GM10248 (cell line): ENCODE measurements around the gene TSSC4.

Experiments used
- CTCF ChIA-PET: fragments of 300-600 bp; sonication (Branson Sonifier 250); formaldehyde crosslinking; extraction: SDS; loops from one replicate; lab custom pipeline; 2021; ENCODE audit warnings: antibody characterized with exemption; lab: Yijun Ruan, JAX
- POLR2A ChIA-PET: fragments of 350-650 bp; sonication (Branson Sonifier 250); formaldehyde crosslinking; extraction: SDS; loops from one replicate; lab custom pipeline; 2020; ENCODE audit warnings: antibody characterized with exemption; lab: Yijun Ruan, JAX
- DNase-seq: peaks from one replicate; pipeline ENCODE4 v3.0.0; 2012; ENCODE audit errors: extremely low spot score
- CTCF ChIP-seq: IDR thresholded peaks from 2 replicates; pipeline ENCODE4 v1.5.1; 2012; ENCODE audit warnings: mild to moderate bottlenecking, low read depth; ENCODE audit errors: extremely low read depth, missing control alignments, control extremely low read depth

The TSSC4 gene

GRCh38 chr11:2421996-2422395 is 21.4 kb downstream of the TSSC4 start:
- no peak for DNase-seq
- TF ChIP-seq CTCF = no peak
- CTCF ChIA-PET = interaction anchor here (1.0 to 9.8 kb wide), 5 partner anchors 14 to 223 kb away, joined by 3 to 485 read pairs (median 46); partner anchors contain the start of genes C11orf21 and TSPAN32
- POLR2A ChIA-PET = no interaction called here

GRCh38 chr11:2422461-2423156 is 22.1 kb downstream of the TSSC4 start:
- DNase-seq = no peak
- no peak for TF ChIP-seq CTCF
- ChIA-PET POLR2A (no interaction called here), CTCF (interaction anchor here (1.0 to 9.8 kb wide), 5 partner anchors 14 to 467 kb away, joined by 3 to 485 read pairs (median 46); partner anchors contain the start of genes C11orf21 and TSPAN32)

GRCh38 chr11:2423157-2424025 is 22.8 kb downstream of the TSSC4 start:
- no peak for DNase-seq
- CTCF ChIA-PET = interaction anchor here (1.0 to 9.8 kb wide), 4 partner anchors 15 to 466 kb away, joined by 3 to 485 read pairs (median 118); partner anchors contain the start of genes C11orf21 and TSPAN32
- POLR2A ChIA-PET = no interaction called here
- no peak for TF ChIP-seq CTCF

GRCh38 chr11:2424811-2425495 is 24.4 kb downstream of the TSSC4 start:
- CTCF ChIA-PET = interaction anchor here (1.4 to 9.8 kb wide), 4 partner anchors 107 to 506 kb away, joined by 3 to 485 read pairs (median 118); partner anchors contain the start of genes C11orf21 and TSPAN32
- POLR2A ChIA-PET = no interaction called here
- TF ChIP-seq CTCF = no peak
- no peak for DNase-seq

GRCh38 chr11:2425506-2425905 is 25.0 kb downstream of the TSSC4 start:
- DNase-seq = no peak
- CTCF ChIA-PET = interaction anchor here (1.4 to 9.8 kb wide), 5 partner anchors 106 to 505 kb away, joined by 3 to 485 read pairs (median 33); partner anchors contain the start of genes C11orf21 and TSPAN32
- no peak for TF ChIP-seq CTCF
- POLR2A ChIA-PET = no interaction called here
